ENCODE data around the gene DYNC1I1.

Gene DYNC1I1

DNA sequence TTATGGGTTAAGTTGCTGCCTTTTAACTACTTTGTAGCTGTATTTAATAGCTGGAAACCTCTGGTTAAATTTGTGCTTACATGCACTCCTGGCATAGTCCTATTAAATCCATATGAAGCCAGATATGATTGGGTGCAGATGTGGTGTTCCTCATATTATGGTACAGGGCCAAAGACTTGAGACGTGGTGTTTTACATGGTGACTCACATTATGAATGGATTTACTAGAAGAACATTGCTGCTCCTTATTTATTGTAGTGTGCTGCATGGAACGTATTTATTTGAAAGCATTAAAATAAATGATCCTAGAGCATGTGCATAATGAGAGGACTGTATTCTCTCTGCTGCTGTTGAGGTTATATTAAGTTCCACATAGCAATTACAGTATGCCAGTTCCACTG is 325.5 kb downstream of the DYNC1I1 start:
- no peak for DNase-seq

DNA sequence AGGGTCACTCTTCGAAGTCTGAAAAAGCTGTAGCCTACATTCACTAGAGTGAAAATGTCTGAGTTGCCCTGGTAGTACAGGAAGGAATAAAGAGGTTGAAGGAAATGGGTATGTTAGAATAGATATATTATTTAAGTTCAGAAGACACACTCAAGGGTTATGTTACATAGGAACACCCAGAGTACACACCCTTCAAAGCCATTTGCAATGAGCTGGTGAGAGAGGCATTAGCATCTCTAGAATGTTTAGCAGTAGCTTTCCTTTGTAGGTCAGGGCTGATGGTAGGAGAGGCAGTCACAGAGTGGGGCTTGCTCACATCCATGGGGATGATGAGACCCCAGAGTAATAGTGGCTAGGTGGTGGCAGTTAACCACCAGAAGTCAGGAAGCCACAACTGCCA is 328.4 kb downstream of the DYNC1I1 start:
- DNase-seq: no peak

DNA sequence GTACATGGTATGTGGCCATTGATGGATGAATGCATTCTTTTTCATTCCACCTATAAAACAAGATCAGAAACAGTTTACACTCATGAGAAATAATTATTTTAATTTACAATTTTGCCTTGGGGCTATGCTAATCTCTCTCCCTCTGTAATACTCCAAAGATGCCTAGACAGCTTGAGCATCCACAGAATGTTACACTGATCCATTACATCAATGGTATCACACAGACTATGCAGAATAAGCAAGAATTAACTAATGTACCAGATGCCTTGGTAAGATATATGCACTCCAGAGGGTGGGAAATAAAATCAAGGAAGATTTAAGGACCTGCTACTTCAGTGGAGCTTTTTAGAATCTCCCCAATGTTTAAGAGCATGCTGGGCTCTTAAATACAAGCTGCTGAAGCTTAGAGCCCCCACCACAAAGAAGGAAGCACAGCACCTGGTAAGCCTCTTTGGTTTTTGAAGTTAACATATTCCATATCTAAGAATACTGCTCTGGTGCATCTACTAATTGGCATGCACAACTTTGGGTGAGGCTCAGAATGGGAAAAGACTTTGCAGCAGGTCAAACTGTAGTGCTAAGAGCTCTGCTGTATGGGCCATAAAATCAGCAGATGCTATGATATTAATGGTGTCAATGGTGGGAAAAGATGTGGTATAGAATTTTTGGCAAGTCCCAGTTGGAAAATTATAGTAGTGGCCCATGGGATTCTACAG is 329.9 kb downstream of the DYNC1I1 start:
- no peak for DNase-seq

DNA sequence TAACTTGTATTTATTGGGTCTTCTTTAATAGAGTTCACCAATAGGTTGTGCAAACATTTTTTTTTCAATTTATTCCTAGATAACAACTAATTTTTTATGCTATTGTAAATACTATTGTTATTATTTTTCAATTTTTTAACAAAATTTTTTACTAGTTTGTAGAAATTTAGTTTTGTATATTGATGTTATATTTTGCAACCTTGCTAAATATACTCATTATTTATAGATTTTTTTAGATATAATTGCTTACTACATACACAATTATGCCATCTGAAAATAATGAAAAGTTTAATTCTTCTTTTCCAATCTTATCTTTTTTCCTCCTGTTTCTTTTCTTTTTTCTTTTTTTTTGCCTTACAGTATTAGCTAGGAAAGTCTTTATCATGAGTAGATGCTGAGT is 332.6 kb downstream of the DYNC1I1 start:
- DNase-seq: no peak

DNA sequence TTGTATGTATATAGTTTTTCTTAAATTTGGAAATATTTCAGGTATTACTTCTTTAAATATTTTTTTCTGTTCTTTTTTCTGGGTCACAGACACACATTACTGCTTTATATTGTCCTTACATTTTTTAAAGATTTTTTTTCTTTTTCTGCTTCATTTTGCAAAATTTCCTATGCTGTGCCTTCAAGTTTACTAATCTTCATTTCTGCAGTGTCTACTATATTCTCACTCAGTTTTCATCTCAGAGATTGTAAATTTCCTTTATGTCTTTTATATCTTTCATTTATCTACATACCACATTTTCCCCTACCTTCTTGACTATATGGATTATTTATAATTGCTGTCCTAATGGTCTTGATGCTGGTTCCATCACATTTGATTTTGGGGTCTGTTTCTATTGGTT is 339.1 kb downstream of the DYNC1I1 start:
- DNase-seq: no peak

DNA sequence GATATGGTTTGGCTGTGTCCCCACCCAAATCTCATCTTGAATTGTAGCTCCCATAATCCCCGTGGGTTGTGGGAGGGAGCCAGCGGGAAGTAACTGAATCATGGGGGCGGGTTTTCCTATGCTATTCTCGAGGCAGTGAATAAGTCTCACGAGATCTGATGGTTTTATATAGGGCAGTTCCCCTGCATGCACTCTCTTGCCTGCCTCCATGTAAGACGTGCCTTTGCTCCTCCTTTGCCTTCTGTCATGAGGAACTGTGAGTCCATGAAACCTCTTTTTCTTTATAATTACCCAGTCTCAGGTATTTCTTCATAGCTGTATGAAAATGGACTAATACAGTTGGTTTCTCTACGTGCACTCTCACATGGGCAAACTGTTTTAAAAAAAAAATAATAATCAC is 341.8 kb downstream of the DYNC1I1 start:
- DNase-seq: no peak

DNA sequence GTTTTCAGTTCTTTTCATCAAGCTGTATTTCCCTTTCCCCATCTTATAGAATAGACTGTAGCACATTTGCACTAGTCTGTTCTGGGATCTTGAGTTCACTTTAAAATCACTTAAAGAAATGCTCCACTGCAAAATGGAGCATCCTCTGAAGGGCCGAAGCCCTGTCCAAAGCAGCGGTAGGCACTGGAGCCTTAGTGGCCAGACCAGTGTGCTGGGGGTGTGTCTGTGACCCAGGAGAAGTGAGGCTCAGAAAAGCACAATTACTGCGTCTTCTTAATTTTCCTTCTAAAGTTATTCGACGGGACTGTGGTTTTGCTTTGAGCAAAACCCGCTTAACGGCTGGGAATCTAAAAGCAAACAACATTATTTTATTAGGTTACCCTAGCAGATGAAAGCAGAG is 343.8 kb downstream of the DYNC1I1 start:
- DNase-seq: no peak

DNA sequence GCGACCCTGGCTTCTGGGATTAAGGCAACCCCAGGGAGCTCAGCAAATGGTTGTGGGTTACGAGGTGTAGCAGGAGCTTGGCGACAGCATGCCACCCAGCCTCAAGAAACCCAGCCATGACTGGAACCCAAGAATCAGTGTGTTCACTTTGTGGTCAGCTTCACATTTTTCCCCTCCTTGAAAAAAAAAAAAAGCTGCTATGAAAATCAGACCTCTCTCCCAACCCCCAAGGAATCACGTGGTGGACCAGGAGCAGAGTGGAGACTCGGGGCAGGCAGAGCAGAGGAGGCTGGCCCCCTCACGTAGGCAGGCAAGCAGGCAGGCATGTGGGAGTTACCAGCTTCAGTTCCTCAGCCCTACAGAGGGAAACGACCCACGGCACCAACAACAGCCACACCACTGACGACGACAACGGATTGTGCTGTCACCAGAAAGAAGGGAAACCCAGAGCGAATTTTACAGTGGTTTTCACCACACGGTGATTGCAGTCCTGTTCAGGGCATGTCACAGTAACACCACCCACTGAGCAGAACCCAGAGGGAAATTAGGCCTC is 346.2 kb downstream of the DYNC1I1 start:
- no peak for DNase-seq

DNA sequence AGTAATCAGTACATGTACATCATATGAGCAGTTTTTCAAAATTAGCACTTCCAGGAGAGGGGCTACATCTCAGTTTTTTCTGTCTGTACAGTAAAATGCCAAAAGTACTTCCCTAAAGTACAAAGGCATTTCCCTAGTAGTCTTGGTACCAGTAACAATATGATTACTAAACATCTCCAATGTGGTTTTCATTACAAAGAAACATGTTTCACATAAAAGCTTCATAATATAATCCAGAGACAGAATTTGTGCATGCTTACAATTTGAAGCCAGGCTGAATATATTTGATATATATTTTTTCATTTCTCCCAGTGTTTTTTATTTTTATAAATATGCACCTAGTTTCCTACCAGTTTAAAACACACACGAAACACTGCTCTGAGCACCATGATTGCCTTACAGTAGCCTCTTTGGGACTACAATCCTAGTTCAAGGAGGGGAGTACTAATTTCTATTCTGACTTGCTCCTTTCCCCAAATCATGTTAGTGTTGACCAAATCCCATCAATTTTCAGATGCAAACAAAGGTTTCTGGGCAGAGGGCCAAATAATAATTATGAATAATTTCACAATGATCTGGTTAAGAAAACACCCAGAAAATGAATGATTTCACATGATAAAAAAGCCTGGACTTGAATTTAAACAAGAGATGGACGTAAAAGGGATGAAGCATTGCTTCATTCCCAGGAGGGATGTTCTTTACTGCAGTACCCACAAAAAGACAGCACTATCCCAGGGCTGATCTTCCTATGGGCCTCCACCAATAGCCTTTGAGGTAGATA is 348.3 kb downstream of the DYNC1I1 start:
- DNase-seq: no peak

DNA sequence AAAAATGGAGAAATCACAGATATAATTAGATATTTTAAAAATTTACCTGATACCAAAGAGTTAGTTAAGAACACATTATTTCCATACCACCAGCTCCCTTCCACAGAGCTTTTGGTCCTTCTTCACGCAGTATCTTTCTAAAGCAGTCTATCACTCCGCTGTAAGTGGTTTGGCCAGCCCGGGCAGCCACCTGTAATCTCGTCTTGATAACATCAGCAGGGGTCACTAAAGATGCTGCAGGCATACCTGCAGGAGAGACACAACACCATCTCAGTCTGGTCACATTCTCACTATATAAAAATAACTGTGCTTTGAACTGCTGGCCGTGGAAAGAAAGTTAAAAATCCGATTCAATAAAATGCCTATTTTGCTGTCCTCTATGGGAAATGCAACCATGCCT is 349.4 kb downstream of the DYNC1I1 start:
- DNase-seq: no peak

DNA sequence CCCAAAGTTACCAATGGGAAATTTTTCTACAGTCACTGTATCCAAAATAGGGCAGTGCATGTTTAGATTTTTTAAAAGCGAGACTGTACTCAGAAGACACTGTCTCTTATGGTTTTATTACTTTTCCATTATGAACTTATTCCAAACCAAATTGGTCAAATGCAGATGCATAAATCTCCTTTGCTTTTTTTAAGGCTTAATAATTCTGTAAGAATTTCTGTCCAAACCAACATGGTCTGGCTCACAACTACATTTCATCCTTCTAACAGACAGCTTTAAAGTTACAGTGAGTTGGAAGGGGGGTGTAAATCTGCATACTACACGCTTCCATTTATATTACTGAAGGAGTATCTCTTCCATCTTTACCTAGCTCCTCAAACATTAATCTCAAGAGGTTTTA is 350.4 kb downstream of the DYNC1I1 start:
- DNase-seq: no peak

DNA sequence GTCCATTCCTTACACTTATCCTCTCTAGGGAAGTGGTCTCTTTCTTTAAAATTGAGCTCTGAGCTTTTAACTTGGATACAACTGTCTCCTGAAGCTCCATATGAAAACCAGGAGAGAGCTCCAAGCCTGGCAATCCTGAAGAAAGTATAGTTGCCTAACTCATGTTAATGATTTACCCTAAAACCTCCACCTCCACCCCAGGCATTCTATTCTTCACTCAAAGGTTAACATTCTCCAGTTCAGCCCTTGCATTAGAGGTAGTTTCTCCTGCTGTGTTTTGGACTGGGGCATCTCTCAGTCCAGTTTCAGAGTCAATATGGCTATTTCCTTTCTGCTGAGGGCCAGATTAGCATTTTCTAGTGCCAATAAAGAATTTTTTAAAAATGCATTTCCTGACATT is 354.0 kb downstream of the DYNC1I1 start:
- no peak for DNase-seq

DNA sequence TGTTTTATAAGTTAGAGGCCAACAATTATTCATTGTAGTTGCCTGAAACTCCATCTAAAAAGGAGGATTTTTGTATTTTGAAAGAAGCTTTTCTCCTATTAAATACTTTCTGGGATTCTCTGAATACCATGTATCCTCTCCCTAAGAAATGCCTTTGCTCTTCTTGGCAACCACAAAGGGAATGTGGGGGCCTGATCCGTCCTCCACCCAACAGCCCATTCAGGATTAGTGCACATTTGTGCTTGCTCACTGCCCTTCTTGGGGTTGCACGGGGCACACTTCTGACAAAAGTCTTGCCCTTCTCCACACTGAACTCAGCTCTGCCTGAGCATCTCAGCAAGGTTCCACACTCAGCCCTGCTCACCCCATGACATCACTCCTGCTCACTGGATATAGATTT is 355.4 kb downstream of the DYNC1I1 start:
- no peak for DNase-seq

DNA sequence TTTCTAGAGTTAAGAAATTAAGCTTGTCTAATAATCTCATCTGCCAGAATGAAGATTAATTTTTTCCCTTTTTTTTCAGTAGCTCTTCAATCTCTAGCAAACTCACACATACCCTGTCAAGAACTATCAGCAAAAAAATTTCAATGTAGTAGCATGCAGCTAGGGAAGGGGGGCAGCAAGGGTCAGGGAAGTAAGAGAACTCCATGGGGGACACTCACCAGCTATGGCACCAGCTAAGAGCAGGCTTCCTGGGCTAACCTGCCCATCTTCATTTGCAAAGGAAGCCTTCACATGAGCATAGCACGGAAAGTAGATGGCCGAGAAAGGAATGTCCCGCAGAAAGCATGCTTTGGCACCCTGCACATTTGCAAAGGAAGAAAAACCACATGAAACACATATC is 359.2 kb downstream of the DYNC1I1 start:
- DNase-seq: no peak

DNA sequence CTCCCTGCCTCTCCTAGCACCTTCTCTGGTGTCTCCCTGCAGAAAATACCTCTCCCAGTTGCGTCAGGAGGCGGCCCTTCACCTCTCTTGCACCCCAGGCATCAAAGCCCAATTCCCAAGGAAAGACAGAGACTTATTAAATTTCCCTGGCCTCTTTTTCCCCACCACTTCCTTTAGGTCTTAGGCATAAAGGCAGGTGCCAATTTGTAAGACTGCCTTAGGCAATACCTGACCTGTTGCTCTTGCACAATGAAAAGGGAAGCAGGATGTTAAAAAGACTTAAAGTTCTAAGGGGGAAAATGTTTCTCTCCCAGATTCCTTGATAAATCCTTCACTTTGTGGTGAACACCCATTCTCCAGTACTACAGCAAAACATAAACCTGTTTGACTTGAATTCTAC is 362.9 kb downstream of the DYNC1I1 start:
- no peak for DNase-seq

DNA sequence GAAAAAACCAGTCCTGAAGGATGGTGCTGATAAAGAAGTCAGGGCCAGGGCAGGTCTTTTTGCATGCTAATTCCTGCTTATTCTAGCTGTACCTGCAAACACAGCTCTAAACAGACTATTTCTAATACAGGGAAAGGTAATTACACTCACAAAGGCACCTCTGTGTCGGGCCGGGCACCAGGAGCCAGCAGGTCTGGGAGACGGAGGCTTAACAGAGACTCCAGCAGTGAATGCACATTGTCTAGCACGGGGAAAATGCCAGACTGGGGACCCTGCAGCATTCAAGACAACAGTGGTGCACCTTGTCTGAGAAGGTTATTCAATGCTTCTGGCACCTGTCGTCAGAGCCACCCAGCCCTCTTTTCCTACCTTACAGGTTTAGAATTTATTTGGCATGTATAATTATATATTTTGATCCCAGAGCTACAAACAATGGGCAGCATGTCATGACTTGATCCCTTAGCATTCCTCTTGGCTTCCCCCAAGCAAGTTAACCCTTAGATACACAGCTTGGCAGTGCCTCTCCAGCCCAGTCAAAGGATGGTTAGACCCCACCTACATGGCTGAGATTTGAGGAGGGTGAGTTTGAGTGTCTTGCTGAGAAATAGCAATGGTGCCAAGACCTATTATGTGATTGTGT is 364.4 kb downstream of the DYNC1I1 start:
- no peak for DNase-seq

DNA sequence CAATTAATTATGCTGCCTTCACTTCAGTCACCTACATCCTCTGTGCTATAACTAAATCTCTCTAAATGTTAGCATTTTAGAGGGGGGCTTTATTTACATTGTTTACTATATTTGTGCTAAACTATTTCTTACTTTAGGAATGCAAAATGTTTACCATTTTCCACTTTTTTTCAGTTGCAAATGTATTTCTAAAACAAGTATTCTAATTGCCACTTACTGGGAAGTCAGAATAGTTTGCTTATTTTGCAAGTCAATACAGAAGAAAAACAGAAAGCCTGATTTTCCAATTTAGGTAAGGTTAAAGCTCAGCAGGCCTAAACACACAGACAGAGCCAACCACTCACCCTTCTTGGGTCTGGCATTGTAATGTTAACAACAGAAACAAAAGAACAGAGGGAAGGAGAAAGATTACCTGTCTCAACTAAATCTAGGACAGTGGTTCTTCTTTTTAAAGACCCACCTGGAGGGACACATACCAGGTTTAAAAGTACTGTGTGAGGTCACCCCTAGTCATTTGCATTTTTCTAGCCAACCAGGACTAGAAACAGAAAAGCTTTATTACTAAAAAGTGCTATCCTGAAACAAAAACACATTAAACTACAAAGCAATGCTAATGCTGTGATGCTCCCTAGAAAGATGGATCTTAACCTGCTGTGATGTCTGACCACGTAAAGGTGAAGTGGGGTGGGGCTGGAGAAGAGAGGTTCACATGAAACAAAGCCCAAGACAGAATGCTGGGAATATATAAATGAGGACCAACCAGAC is 371.3 kb downstream of the DYNC1I1 start:
- no peak for DNase-seq

DNA sequence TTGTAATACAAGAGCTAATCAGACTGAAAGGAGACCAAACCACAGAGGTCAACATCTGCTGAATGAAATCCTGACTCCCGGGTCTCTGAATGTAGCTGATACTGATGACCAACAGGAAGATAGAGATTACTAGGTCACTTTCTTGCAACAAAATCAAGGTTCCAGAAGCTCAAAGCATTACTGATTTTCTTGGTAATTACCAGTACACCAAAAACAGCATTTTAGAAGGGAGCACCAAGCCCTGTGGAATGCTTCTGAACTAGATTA is 371.8 kb downstream of the DYNC1I1 start:
- no peak for DNase-seq

All from activated CD4-positive, alpha-beta T cell treated with anti-CD3 and anti-CD28 coated beads, Interleukin-2, amount 50 U/mL, for 48 hours (primary cell).